Common myeloid progenitor, CD34-positive (primary cell): ENCODE measurements around the gene EME2.
A peak's percentile ranks its signal among the peaks of the same experiment; 100 is the strongest.

ENCODE experiments used
- CTCF ChIA-PET: fragments of 350-600 bp; sonication (Branson Sonifier 250); formaldehyde crosslinking; loops from one replicate; lab custom pipeline; 2021; ENCODE audit warnings: antibody characterized with exemption; lab: Charles Lee
- POLR2A ChIA-PET: fragments of 350-600 bp; sonication (Branson Sonifier 250); formaldehyde crosslinking; loops from one replicate; lab custom pipeline; 2021; ENCODE audit warnings: antibody characterized with exemption; lab: Charles Lee
- DNase-seq, 3 donors: peaks; one replicate each; pipeline versions ENCODE4 v3.0.0 to v3.0.0-alpha.2; 2013
- H3K27ac ChIP-seq, 2 experiments: 1 replicate in 1 of 2; 2 replicates in 1 of 2; pipeline ENCODE4 v1.7.0; 2013; ENCODE audit warnings: inconsistent platforms in 2 of 2, low read length in 2 of 2, mild to moderate bottlenecking in 2 of 2, low read depth in 1 of 2, moderate library complexity in 1 of 2; ENCODE audit not compliant: severe bottlenecking in 2 of 2, insufficient read depth in 1 of 2, poor library complexity in 1 of 2
- H3K27me3 ChIP-seq, 5 experiments: replicated peaks in 2 of 5; 1 replicate in 3 of 5; 2 replicates in 2 of 5; pipeline versions ENCODE4 v1.6.1 to v1.7.0; 2013; ENCODE audit warnings: low read length in 4 of 5, mild to moderate bottlenecking in 2 of 5, moderate library complexity in 2 of 5, inconsistent platforms in 1 of 5; ENCODE audit not compliant: insufficient read depth in 5 of 5, control insufficient read depth in 4 of 5
- H3K36me3 ChIP-seq, 4 experiments: 1 replicate in 2 of 4; 2 replicates in 2 of 4; pipeline versions ENCODE4 v1.6.1 to v1.7.0; 2013; ENCODE audit warnings: low read length in 3 of 4, control low read depth in 1 of 4, mild to moderate bottlenecking in 1 of 4; ENCODE audit not compliant: control insufficient read depth in 4 of 4, insufficient read depth in 4 of 4
- H3K4me1 ChIP-seq, 4 experiments: 1 replicate in 3 of 4; 2 replicates in 1 of 4; pipeline versions ENCODE4 v1.6.1 to v1.7.1; 2013; ENCODE audit warnings: low read length in 3 of 4, mild to moderate bottlenecking in 3 of 4, control low read depth in 1 of 4, inconsistent platforms in 1 of 4, moderate library complexity in 1 of 4; ENCODE audit not compliant: control insufficient read depth in 4 of 4, insufficient read depth in 4 of 4; ENCODE audit errors: control extremely low read depth in 1 of 4
- H3K4me3 ChIP-seq, 7 experiments: 1 replicate in 4 of 7; 2 replicates in 3 of 7; pipeline versions ENCODE4 v1.5.1 to v1.7.0; 2013; ENCODE audit warnings: mild to moderate bottlenecking in 7 of 7, low read length in 6 of 7, moderate library complexity in 6 of 7, inconsistent platforms in 2 of 7, low read depth in 2 of 7, control low read depth in 1 of 7; ENCODE audit not compliant: insufficient read depth in 4 of 7, control insufficient read depth in 1 of 7; ENCODE audit errors: extremely low read depth in 1 of 7
- H3K9me3 ChIP-seq, 5 experiments: 1 replicate in 4 of 5; 2 replicates in 1 of 5; pipeline versions ENCODE4 v1.6.1 to v1.7.1; 2013; ENCODE audit warnings: low read length in 4 of 5, mild to moderate bottlenecking in 2 of 5, inconsistent platforms in 1 of 5, low read depth in 1 of 5, moderate library complexity in 1 of 5; ENCODE audit not compliant: control insufficient read depth in 4 of 5, insufficient read depth in 2 of 5; ENCODE audit errors: control extremely low read depth in 1 of 5
- WGBS: methylation state at CpG from one replicate; pipeline ENCODE4 v1.1.5; 2013; ENCODE audit not compliant: insufficient coverage; 5-methylcytosine and 5-hydroxymethylcytosine counted together

Gene EME2

DNA sequence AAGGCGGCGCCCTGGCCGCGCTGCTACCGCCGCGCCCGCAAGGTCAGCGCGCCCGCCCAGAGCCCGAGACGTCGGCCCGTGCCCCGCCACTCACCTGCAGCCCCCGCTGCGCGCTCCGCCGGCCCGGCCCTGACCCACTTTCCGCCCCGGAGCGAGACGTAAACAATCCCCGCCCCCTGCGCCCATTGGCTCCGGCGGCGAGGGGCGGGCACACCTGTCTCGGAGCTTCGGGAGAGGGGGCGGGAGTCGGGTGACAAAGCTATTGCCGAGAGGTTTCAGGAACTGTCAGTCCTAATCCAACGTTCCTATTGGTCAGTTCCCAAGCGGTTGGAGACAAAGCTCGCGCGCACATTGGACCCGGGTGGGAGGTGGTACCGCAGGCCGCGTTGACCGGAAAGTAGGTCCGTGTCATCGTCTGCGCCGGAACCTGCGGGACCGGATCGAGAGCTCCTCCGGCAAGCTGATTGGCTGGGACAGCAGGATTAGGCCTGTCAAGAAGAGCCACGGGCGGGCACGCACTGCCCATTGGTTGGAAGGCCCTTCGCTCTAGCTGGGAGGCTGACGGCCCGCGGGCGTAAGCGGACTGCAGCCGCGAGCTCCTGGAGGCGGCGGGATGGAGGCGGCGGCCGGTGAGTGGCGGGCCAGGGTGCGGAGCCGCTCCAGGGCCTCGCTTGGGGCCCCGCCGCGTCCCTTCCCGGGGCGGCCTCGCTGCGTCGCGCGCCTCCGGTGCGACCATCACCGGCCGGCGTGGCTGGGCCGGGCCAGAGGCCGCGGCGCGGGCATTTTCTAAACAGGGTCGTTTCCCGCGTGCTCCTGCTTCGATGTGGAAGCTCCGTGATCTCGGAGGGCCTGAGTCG, 10.0 kb downstream of the EME2 start, which contains the start of the genes NUBP2 and SPSB3:
Gene NUBP2 (plus strand): TSS at position 553 of the 857 bp plus-strand sequence. CDS start 61 bp downstream, at position 614.
Gene SPSB3 (minus strand): TSS at position 164 of the 857 bp plus-strand sequence. CDS start 1,088 bp downstream, outside the sequence.
- ChIA-PET POLR2A (interaction anchor here (0.5 to 1.2 kb wide), 7 partner anchors 10 to 374 kb away, joined by 3 to 4 read pairs (median 3); partner anchors contain the start of genes EME2, MRPS34, MSRB1 and TRAF7), CTCF (interaction anchor here (0.7 to 2.6 kb wide), 5 partner anchors 9 to 158 kb away, joined by 3 to 10 read pairs (median 5); partner anchors contain the start of genes EME2, MRPS34 and NME3)
- under 1% methylated on average over 88 of the region's 102 CpGs for WGBS
- no peaks in the 10 kb centered on the region for H3K9me3 ChIP-seq
- peak; percentile 100 for DNase-seq
- peak within 1 kb of the TSS; percentile 58 to 82 for H3K27ac ChIP-seq
- H3K4me1 ChIP-seq: peaks cover 0 to 22% (median 21%) of the 10 kb centered on the region in 4 experiments
- H3K4me3 ChIP-seq: peak within 1 kb of the TSS; percentile 78 to 95 (median 90)
- H3K36me3 ChIP-seq: peaks cover 0 to 55% (median 33%) of the 10 kb centered on the region in 4 experiments
- no peaks in the 10 kb centered on the region for H3K27me3 ChIP-seq

DNA sequence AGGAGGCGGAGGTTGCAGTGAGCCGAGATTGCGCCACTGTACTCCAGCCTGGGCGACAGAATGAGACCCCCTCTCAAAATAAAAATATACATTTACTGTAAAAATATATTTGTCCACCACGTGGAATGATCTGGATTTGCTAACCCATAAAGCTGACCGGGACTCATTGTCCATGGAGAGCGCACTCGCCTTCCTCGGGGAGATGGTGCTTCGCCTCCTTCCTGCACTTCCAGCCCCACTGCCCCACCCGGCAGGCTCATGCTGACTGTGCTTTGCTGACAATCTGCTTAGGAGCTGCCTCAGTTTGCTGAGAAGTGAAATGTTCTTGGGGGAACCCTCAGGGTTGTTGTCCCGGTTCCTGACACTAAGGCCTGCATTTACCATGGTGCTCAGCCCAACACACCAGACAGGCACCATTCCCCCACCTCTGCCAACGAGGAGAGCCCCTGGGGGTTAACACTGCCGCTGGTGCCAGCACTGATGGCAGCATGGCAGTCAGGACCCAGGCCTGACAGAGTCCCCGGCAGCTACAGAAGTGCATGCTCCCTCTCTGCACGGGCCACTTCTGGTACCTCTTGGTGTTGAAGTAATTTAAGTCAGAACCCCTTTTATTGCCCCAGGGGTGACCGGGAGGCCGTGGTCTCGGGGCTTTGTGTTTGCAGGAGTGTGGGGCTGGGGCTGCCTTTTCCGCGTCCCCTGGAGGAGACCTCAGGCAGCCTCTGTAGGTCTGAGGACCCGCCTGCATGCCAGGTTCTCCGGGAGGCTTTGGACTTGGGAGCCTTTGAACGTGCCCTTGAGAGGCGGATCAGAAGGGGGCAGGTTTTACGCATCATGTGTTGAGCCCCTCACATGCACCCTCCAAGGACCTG, 12.6 kb downstream of the EME2 start:
- ChIA-PET POLR2A (no interaction called here), CTCF (interaction anchor here (1.1 kb wide), 1 partner anchor 166 kb away, joined by 3 read pairs; no protein-coding TSS in a partner anchor)
- DNase-seq: no peak
- 96% methylated on average over 22 of the region's 26 CpGs for WGBS
- H3K4me3 ChIP-seq: no peak overlapping the region
- H3K9me3 ChIP-seq: no peaks in the 10 kb centered on the region
- H3K36me3 ChIP-seq: peaks cover 0 to 53% (median 34%) of the 10 kb centered on the region in 4 experiments
- peaks cover 0 to 22% (median 21%) of the 10 kb centered on the region in 4 experiments for H3K4me1 ChIP-seq
- no peaks in the 10 kb centered on the region for H3K27me3 ChIP-seq
- no peak overlapping the region for H3K27ac ChIP-seq

DNA sequence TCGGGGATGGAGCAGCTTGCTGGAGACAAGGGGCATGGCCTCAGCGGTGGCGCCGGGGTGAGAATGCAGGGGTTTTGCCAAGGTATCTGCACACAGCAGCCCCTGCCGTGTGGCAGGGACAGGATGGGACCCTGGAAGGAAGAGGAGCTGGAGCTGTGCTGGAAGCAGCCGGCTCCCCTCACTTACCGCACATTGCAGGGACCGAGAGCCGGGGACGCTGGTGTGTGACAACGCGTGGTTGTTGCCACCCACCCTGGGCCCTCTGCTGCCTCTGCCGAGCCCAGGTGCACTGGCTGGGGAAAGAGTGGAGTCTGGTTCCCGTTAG, 13.2 kb downstream of the EME2 start:
- Histone ChIP-seq H3K4me1 (peaks cover 0 to 22% (median 21%) of the 10 kb centered on the region in 4 experiments), H3K27ac (no peak overlapping the region), H3K36me3 (peaks cover 0 to 53% (median 34%) of the 10 kb centered on the region in 4 experiments), H3K9me3 (no peaks in the 10 kb centered on the region), H3K4me3 (no peak overlapping the region), H3K27me3 (no peaks in the 10 kb centered on the region)
- POLR2A ChIA-PET: no interaction called here
- CTCF ChIA-PET: no interaction called here
- no peak for DNase-seq
- WGBS: 88% methylated on average over 10 of the region's 14 CpGs

DNA sequence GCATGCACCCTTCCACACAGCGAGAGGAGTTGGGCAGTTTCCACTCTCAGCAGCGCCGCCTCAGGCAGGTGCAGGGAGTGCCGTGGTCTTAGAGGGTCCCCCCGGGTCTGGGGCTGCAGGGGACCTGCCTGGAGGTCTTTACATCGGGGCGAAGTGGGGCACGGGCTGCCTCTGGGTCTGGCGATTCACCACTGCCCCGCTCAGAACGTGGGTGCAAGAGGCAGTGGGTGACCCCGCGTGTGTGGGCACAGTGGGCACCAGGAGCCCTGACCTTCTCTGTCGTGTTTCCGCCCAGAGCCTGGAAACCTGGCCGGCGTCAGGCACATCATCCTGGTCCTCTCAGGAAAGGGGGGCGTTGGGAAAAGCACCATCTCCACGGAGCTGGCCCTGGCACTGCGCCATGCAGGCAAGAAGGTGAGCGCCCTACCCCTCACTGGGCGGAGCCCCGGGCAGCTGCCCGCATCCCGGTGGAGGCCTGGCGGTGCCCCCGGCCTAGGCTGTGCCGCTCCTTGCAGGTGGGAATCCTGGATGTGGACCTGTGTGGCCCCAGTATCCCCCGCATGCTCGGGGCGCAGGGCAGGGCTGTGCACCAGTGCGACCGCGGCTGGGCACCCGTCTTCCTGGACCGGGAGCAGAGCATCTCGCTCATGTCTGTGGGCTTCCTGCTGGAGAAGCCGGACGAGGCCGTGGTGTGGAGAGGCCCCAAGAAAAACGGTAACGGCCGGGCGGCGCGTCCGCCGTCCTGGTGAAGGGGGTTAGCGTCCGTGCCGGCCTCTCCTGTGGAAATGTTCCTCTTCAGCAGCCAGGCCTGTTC, 13.8 kb downstream of the EME2 start:
- WGBS: 95% methylated on average over 50 of the region's 51 CpGs
- Histone ChIP-seq H3K27me3 (no peaks in the 10 kb centered on the region), H3K4me3 (no peak overlapping the region), H3K9me3 (no peaks in the 10 kb centered on the region), H3K36me3 (peaks cover 0 to 57% (median 34%) of the 10 kb centered on the region in 4 experiments), H3K4me1 (peaks cover 0 to 15% (median 14%) of the 10 kb centered on the region in 4 experiments), H3K27ac (no peak overlapping the region)
- no peak for DNase-seq
- ChIA-PET CTCF (no interaction called here), POLR2A (no interaction called here)

DNA sequence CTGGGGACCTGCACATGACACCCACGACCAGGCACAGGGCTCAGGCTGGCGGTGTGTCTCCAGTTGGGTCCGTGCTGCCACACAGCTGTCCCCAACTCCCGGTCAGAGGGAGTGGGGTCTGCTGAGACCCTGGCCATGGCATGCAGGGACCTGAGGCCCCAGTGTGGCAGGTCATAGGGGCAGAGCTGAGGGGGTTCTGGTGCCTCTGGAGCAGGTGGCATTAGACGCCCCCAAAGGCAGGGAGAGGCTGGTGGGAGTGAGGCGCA, 14.4 kb downstream of the EME2 start:
- CTCF ChIA-PET: no interaction called here
- no peaks in the 10 kb centered on the region for H3K9me3 ChIP-seq
- peaks cover 0 to 62% (median 36%) of the 10 kb centered on the region in 4 experiments for H3K36me3 ChIP-seq
- no peak overlapping the region for H3K4me3 ChIP-seq
- no peaks in the 10 kb centered on the region for H3K27me3 ChIP-seq
- no peak for DNase-seq
- POLR2A ChIA-PET: no interaction called here
- peaks cover 0 to 10% (median 9%) of the 10 kb centered on the region in 4 experiments for H3K4me1 ChIP-seq
- 97% methylated on average over 6 of the region's 6 CpGs for WGBS
- no peak overlapping the region for H3K27ac ChIP-seq

DNA sequence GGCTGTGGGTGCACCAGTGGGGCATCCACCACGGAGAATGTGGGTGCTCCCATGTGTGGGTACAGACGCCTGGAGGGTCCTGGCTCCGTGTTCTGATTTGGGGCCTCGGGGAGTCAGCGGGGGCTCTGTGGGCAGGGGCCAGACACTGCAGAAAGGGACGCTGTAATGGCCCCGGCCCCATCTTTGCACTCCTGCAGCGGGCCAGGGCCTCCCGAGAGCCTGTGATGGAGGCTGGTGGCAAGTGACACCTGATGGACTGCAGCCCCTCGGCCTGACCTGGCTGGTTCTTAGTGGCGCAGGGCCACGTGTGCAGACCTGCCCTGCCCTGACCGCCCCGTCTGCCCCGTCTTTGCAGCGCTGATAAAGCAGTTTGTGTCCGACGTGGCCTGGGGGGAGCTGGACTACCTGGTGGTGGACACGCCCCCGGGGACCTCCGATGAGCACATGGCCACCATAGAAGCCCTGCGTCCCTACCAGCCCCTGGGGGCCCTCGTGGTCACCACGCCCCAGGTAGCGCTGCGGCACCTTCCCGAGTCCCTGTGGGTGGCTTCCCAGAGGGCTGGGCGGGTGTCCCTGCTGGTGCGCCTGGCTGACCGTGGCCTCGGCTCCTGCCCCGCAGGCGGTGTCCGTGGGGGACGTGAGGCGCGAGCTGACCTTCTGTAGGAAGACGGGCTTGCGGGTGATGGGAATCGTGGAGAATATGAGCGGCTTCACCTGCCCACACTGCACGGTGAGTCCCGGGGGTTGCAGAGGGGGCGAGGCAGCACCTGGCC, 14.9 kb downstream of the EME2 start:
- DNase-seq: no peak
- POLR2A ChIA-PET: no interaction called here
- H3K27ac ChIP-seq: no peak overlapping the region
- H3K4me3 ChIP-seq: no peak overlapping the region
- H3K27me3 ChIP-seq: no peaks in the 10 kb centered on the region
- WGBS: 98% methylated on average over 44 of the region's 44 CpGs
- peaks cover 0 to 10% (median 9%) of the 10 kb centered on the region in 4 experiments for H3K4me1 ChIP-seq
- no peaks in the 10 kb centered on the region for H3K9me3 ChIP-seq
- CTCF ChIA-PET: no interaction called here
- H3K36me3 ChIP-seq: peaks cover 0 to 64% (median 38%) of the 10 kb centered on the region in 4 experiments
